Parathyroid adenoma (tissue), 2 donors: ENCODE results near the gene ANXA1.
A peak's percentile ranks its signal among the peaks of the same experiment; 100 is the strongest.

Experiments used
- H2AFZ ChIP-seq: fragments of 300-600 bp; sonication (generic); one replicate; pipeline ENCODE4 v1.7.0; 2017; ENCODE audit warnings: antibody characterized with exemption, mild to moderate bottlenecking
- H3K27ac ChIP-seq: fragments of 300-600 bp; sonication (generic); one replicate; pipeline ENCODE4 v1.7.0; 2017
- H3K27me3 ChIP-seq: fragments of 300-600 bp; sonication (generic); one replicate; pipeline ENCODE4 v1.7.0; 2017; ENCODE audit warnings: low read length; ENCODE audit not compliant: control insufficient read depth, insufficient read depth
- H3K36me3 ChIP-seq: fragments of 300-600 bp; sonication (generic); one replicate; pipeline ENCODE4 v1.7.0; 2017; ENCODE audit warnings: low read length; ENCODE audit not compliant: control insufficient read depth, insufficient read depth
- H3K4me1 ChIP-seq: fragments of 300-600 bp; sonication (generic); one replicate; pipeline ENCODE4 v1.7.0; 2017; ENCODE audit warnings: control low read depth
- H3K4me2 ChIP-seq: fragments of 300-600 bp; sonication (generic); one replicate; pipeline ENCODE4 v1.7.0; 2017; ENCODE audit warnings: low read length
- H3K4me3 ChIP-seq: fragments of 300-600 bp; sonication (generic); one replicate; pipeline ENCODE4 v1.7.0; 2017; ENCODE audit warnings: low read depth, low read length
- H3K79me2 ChIP-seq: fragments of 300-600 bp; sonication (generic); one replicate; pipeline ENCODE4 v1.7.0; 2017; ENCODE audit warnings: control low read depth
- H3K9ac ChIP-seq: fragments of 300-600 bp; sonication (generic); one replicate; pipeline ENCODE4 v1.7.0; 2017; ENCODE audit warnings: mild to moderate bottlenecking
- H3K9me3 ChIP-seq: fragments of 300-600 bp; sonication (generic); one replicate; pipeline ENCODE4 v1.7.0; 2017; ENCODE audit warnings: low read length; ENCODE audit not compliant: control insufficient read depth
- TF ChIP-seq, protein P1 (sequence below): fragments of 300-600 bp; sonication (generic); IDR thresholded peaks from one replicate; pipeline ENCODE4 v1.7.0; 2017; ENCODE audit warnings: antibody characterized with exemption, mild to moderate bottlenecking
- donor health status: primary hyperparathyroidism.

The ANXA1 gene

DNA sequence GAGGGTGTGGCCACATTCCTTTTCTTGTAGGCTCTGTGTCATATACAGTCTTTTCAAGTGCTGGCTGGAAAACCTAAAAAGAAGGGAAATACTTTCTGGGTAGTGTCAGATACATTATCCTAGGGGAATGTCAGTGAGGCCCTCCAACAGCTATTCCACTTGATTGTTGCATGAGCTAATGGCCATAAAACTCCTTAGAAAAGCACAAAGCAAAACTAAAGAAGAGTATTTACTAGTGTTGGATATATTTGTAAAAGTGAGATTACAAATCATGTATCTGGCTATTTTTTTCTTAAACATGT, 829 bp downstream of the ANXA1 start:
- no peak overlapping the region for H2AFZ ChIP-seq
- no peaks in the 10 kb centered on the region for H3K4me1 ChIP-seq
- H3K4me2 ChIP-seq = peak overlapping the region; percentile 34
- TF ChIP-seq, protein P1, sequence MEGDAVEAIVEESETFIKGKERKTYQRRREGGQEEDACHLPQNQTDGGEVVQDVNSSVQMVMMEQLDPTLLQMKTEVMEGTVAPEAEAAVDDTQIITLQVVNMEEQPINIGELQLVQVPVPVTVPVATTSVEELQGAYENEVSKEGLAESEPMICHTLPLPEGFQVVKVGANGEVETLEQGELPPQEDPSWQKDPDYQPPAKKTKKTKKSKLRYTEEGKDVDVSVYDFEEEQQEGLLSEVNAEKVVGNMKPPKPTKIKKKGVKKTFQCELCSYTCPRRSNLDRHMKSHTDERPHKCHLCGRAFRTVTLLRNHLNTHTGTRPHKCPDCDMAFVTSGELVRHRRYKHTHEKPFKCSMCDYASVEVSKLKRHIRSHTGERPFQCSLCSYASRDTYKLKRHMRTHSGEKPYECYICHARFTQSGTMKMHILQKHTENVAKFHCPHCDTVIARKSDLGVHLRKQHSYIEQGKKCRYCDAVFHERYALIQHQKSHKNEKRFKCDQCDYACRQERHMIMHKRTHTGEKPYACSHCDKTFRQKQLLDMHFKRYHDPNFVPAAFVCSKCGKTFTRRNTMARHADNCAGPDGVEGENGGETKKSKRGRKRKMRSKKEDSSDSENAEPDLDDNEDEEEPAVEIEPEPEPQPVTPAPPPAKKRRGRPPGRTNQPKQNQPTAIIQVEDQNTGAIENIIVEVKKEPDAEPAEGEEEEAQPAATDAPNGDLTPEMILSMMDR = no peak
- peak overlapping the region; percentile 11 for H3K4me3 ChIP-seq
- no peaks in the 10 kb centered on the region for H3K79me2 ChIP-seq
- peak overlapping the region; percentile 54 for H3K27ac ChIP-seq
- no peak overlapping the region for H3K9ac ChIP-seq
- no peaks in the 10 kb centered on the region for H3K9me3 ChIP-seq
- H3K36me3 ChIP-seq = no peaks in the 10 kb centered on the region
- H3K27me3 ChIP-seq = no peaks in the 10 kb centered on the region

DNA sequence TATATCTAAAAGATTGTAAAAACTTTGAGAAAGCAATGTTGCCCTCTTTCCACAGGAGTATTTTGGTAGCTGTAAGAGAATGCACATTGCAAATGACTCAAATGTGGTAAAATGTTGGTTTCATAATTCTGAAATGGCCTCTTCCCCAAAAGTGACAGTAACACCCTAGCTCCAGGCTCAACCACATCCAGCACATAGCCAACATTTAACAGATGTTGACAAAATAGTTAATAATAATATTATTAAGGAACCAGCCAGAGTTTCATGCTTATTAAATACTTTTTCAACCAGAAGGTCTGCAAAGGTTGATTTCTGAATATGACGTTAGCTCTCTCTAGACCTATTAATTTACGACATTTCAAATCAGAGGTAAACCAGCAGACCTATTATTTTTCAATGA, 1.3 kb downstream of the ANXA1 start:
- H3K27ac ChIP-seq = no peak overlapping the region
- no peak overlapping the region for H3K9ac ChIP-seq

DNA sequence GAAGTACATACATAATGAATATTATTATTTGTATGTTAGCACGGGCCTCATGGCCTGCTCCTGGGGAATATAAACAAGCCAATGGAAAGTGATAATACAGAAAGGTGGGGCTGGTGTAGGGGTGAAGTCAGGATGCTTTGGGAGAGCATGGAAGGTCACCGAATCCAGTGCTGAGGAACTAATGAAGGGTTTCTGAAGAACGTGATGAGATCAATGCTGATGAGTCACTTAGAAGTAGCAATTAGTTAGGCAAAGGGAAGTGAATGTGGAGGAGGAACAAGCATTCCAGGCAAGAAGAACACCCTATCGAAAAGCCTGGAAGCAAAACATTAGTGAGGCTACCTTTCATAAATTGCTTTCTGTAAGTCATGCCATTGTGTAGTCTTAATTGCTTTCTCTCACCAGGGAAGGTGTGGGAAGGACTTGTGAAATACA, 2.1 kb downstream of the ANXA1 start:
- TF ChIP-seq, protein P1 = no peak
- H2AFZ ChIP-seq = no peak overlapping the region
- no peaks in the 10 kb centered on the region for H3K36me3 ChIP-seq
- H3K4me3 ChIP-seq = peak overlapping the region; percentile 11
- no peaks in the 10 kb centered on the region for H3K9me3 ChIP-seq
- no peaks in the 10 kb centered on the region for H3K4me1 ChIP-seq
- no peak overlapping the region for H3K9ac ChIP-seq
- no peak overlapping the region for H3K27ac ChIP-seq
- H3K4me2 ChIP-seq = peak overlapping the region; percentile 34
- H3K27me3 ChIP-seq = no peaks in the 10 kb centered on the region
- H3K79me2 ChIP-seq = no peaks in the 10 kb centered on the region

More for the DNA sequence above, 1.3 kb downstream of the ANXA1 start:
- no peaks in the 10 kb centered on the region for H3K4me1 ChIP-seq
- no peak overlapping the region for H2AFZ ChIP-seq
- no peaks in the 10 kb centered on the region for H3K9me3 ChIP-seq
- no peaks in the 10 kb centered on the region for H3K36me3 ChIP-seq
- H3K27me3 ChIP-seq = no peaks in the 10 kb centered on the region
- H3K4me3 ChIP-seq = peak overlapping the region; percentile 11
- no peaks in the 10 kb centered on the region for H3K79me2 ChIP-seq
- TF ChIP-seq, protein P1 = no peak
- peak overlapping the region; percentile 34 for H3K4me2 ChIP-seq

DNA sequence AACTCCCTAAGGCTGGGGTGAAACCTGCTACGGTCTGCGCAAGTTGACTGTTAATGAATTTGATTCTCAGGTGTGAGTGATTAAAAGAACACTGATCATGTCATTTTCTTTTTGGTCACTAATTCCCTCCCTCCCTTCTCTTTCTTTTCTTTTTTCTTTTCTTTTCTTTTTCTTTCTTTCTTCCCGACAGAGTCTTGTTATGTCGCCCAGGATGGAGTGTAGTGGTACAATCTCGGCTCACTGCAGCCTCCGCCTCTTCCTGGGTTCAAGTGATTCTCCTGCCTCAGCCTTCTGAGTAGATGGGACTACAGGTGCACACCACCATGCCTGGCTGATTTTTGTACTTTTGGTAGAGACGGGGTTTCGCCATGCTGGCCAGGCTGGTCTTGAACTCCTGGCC, 2.6 kb downstream of the ANXA1 start:
- H3K4me3 ChIP-seq = no peak overlapping the region
- H3K79me2 ChIP-seq = no peaks in the 10 kb centered on the region
- no peaks in the 10 kb centered on the region for H3K27me3 ChIP-seq
- no peak overlapping the region for H3K9ac ChIP-seq
- H3K9me3 ChIP-seq = no peaks in the 10 kb centered on the region
- TF ChIP-seq, protein P1 = no peak
- no peak overlapping the region for H2AFZ ChIP-seq
- H3K36me3 ChIP-seq = no peaks in the 10 kb centered on the region
- H3K4me2 ChIP-seq = peak overlapping the region; percentile 34
- H3K4me1 ChIP-seq = no peaks in the 10 kb centered on the region
- no peak overlapping the region for H3K27ac ChIP-seq

DNA sequence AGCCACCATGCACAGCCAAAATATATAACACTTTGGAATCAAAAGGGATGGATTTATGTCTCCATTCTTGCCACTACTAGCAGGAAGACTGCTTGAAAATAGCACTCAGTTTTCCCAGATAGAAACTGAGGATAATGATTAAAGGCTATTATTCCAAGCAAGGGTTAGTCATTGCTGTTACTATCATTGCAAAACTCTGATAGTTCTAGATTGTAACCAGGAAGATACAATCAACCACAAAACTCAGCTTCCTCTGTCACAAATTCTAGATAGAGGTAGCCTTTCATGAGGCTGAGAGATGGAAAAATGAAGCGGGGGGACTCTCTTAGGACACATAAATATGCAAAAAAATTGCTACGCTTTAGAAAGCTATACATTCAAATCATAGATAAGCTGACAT, 3.1 kb downstream of the ANXA1 start:
- TF ChIP-seq, protein P1 = no peak
- Histone ChIP-seq H3K27ac (no peak overlapping the region), H3K9ac (no peak overlapping the region), H3K27me3 (no peaks in the 10 kb centered on the region), H3K79me2 (no peaks in the 10 kb centered on the region), H3K36me3 (no peaks in the 10 kb centered on the region), H3K4me3 (no peak overlapping the region), H3K9me3 (no peaks in the 10 kb centered on the region), H3K4me2 (no peak overlapping the region), H2AFZ (no peak overlapping the region), H3K4me1 (no peaks in the 10 kb centered on the region)
